GM12864 (cell line): Measurements from ENCODE around the gene RYK.

ENCODE experiments used
- DNase-seq: peaks from one replicate; pipeline ENCODE4 v3.0.0-alpha.2; 2011; ENCODE audit warnings: low read depth
- H3K4me3 ChIP-seq: 2 replicates; pipeline ENCODE4 v1.5.1; 2011; ENCODE audit warnings: mild to moderate bottlenecking, low read depth, low read length, control low read depth
- TF ChIP-seq, protein P1 (sequence below): IDR thresholded peaks from 2 replicates; pipeline ENCODE4 v1.5.1; 2011; ENCODE audit warnings: low read depth, mild to moderate bottlenecking, moderate library complexity, low read length, control low read depth, inconsistent platforms; ENCODE audit errors: missing control alignments

RYK gene

DNA sequence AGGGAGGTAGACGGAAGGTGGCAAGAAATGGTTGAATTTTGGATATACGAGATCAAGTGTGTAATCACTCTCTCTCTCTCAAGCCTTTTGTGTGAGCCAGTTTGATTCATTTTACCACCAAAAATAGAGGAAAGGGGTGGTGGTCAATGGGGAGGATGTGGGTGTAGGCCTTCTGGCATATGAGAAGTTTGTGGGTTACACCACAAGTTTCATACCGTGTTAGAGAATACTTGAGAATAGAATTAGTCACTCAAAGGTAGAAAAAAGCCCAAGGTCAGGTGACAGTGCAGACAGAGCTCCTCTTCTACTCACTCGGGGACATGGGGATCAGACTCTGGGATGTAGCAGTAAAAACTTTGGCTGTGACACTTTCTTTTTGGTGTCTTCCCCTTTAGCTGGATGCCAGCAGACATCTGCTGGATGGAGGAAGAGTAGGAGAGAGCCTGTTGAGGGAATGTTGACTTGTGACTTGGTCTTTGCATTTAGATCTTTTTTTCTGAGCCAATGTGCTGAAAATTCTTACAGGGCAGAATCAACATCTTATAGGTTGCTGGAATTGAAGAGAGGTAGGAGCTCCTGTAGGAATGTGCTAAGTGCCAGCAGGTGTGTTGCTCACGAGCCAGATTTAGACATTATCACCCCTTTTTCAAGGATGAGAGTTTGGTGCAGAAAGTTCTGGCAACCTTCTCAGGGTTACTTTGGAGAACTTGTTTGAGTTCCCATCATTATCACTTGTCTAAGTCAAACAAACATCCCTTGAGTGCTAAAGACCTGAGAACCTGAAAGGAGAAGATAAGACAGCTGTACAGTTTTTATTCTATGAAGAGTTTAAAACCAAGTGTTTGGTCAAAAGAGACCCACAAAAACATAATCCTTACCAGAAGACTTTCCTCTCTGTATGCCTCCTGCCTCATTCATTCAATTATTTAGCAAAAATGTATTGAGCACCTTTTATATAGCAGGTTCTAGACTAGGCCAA is 43.9 kb upstream of the RYK start:
- no peak overlapping the region for H3K4me3 ChIP-seq
- peak; percentile 80 for DNase-seq
- TF ChIP-seq, protein P1, sequence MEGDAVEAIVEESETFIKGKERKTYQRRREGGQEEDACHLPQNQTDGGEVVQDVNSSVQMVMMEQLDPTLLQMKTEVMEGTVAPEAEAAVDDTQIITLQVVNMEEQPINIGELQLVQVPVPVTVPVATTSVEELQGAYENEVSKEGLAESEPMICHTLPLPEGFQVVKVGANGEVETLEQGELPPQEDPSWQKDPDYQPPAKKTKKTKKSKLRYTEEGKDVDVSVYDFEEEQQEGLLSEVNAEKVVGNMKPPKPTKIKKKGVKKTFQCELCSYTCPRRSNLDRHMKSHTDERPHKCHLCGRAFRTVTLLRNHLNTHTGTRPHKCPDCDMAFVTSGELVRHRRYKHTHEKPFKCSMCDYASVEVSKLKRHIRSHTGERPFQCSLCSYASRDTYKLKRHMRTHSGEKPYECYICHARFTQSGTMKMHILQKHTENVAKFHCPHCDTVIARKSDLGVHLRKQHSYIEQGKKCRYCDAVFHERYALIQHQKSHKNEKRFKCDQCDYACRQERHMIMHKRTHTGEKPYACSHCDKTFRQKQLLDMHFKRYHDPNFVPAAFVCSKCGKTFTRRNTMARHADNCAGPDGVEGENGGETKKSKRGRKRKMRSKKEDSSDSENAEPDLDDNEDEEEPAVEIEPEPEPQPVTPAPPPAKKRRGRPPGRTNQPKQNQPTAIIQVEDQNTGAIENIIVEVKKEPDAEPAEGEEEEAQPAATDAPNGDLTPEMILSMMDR = no peak

DNA sequence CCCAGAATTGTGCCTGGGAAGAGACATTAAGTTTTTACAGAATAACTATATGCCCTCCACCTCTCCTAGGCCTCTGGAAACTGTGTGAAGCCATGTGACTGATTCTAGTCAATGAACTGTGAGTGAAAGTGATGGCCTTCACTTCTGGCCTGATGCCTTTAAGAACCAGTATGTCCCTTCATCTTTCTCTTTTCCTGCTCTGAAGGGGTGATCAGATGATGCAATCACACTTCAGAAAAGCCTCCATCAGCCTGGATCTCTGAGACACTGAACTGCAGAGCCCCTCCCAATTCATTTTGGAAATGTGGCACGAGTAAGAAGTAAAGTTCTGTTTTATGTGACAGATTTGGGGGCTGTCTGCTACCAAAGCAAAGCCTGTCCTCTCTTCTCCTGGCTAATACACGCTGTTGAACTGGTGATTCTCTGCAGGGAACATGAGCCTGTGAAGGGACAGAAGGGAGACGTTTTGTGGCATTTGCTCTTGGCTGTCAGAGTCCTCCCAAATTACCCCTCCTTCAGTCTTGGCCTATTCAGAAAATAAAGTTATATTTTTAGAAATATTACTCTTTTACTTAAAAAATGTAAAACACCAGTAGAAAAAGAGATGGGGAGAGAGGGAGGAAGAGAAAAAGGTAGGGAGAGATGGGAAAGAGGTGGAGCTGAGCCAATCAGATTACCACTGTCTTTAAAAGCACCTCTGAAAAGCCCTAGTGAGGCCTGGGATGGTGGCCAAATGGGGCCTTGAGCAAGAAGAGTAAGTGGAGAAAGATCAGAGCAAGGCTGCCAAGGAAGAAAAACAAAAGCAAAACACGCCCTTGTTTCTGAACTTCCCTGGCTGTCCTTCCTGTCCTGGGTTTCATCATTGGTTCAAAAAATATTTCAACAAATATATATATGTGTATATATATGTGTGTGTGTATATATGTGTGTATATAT is 40.9 kb upstream of the RYK start:
- TF ChIP-seq, protein P1 = no peak
- H3K4me3 ChIP-seq = no peak overlapping the region
- DNase-seq = no peak

DNA sequence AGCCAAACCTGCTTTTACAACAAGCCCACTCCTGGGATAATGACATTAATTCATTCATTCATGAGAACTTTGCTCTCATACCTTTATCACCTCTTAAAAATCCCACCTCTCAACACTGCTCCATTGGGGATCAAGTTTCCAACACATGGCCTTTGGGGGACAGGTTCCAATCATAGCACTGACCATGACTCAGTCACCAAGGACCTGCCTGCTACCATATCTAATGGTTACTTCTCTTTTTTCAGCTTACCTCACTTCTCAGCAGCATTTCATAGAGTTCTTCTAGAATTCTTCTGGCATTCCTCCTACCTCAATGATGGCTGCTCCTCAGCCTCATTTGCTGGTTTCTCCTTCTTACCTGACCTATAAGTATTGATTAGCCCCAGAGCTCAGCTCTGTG is 36.9 kb upstream of the RYK start:
- no peak overlapping the region for H3K4me3 ChIP-seq
- TF ChIP-seq, protein P1 = no peak
- no peak for DNase-seq

DNA sequence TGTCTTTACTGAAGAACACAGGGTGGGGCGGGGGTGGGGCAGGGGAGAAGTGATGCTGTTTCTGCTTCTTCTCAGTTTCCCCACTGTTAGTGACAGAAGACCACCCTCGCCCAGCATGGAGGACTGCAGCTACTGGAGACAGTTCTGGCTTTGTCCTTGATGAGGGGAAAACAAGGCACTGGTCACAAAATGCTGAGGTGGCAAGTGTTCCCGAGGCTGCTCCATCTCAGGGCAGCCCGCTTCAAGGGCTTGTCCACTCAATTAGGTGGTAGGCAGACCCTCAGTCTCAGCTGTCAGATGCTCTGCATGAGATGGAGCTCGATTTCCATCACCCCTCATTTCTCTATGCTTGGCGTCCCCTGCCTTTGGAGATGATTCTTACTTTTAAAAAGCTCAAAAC is 33.8 kb upstream of the RYK start:
- H3K4me3 ChIP-seq = no peak overlapping the region
- DNase-seq = no peak
- TF ChIP-seq, protein P1 = no peak

DNA sequence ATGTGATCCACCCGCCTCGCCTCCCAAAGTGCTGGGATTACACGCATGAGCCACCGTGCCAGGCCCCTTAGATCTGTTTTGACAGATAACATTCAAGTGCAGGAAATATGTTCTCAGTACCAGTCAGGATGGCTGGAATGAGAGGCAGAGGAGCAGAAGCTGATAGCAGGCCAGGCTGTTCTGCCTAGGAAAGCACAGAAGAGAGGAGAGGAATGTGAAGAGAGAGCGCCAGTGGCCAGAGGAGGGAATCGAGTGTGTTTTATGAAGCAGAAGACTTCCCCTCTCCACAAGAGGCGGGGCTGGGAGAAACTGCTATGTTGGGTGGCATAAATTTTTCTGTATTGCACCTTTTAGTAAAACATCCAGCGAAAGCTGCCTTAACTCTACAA is 32.0 kb upstream of the RYK start:
- TF ChIP-seq, protein P1 = no peak
- no peak overlapping the region for H3K4me3 ChIP-seq
- DNase-seq = no peak

DNA sequence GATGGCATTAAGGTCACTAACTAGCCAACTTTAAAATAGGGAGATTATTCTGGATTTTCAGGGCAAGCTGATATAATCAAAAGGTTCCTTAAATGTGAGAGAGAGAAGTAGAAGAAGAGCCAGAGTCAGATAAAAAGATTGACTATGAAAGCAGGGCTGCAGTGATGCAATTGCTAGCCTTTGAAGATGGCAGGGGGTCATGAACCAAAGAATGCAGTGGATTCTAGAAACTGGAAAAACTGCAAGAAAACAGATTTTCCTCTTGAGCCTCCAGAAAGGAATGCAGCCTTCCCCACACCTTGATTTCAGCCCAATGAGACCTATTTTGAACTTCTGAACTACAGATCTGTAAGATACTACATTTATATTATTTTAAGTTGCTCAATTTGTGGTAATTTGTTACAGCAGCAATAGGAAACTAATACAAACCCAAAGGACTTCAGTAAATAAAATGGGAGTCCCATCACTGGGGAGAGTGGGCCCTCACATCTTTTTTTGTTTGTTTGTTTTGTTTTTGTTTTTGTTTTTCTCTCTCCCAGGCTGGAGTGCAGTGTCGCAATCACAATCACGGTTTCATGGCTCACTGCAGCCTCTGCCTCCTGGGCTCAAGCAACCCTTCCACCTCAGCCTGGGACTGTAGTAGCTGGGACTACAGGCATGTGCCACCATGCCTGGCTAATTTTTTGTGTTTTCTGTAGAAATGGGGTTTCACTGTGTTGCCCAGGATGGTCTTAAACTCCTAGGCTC is 31.4 kb upstream of the RYK start:
- no peak overlapping the region for H3K4me3 ChIP-seq
- TF ChIP-seq, protein P1 = no peak
- no peak for DNase-seq
